HepG2 (cell line): ENCODE measurements around the gene ZBTB48. TPM values are rescaled to one million over a fixed set of nuclear protein-coding genes. Genes with fewer than 3 reads are reported as not detected.
A peak's percentile ranks its signal among the peaks of the same experiment; 100 is the strongest.

Source experiments
- ASH2L ChIP-seq: fragments of 300-600, 200-600 bp; sonication (generic); IDR thresholded peaks from 2 replicates; pipeline ENCODE4 v1.7.0; 2017; ENCODE audit warnings: low read depth, mild to moderate bottlenecking, moderate library complexity, mixed read lengths, low read length; ENCODE audit not compliant: insufficient read length
- ATAD3A ChIP-seq: sonication (generic); formaldehyde crosslinking; IDR thresholded peaks from 2 replicates; pipeline ENCODE4 v1.4.0; 2020; ENCODE audit warnings: missing genetic modification reagents
- ETV6 ChIP-seq: sonication (generic); formaldehyde crosslinking; conservative IDR thresholded peaks from 2 replicates; pipeline ENCODE4 v1.4.0; 2020; ENCODE audit warnings: missing genetic modification reagents
- HNRNPH1 ChIP-seq: fragments of 200-400 bp; formaldehyde crosslinking; optimal IDR thresholded peaks from 2 replicates; pipeline ENCODE3; 2017; ENCODE audit warnings: mild to moderate bottlenecking, low read depth, low read length
- KAT8 ChIP-seq: IDR thresholded peaks from 2 replicates; pipeline ENCODE4 v1.6.1; 2016; ENCODE audit warnings: missing genetic modification reagents, missing compliant biosample characterization
- MAFK ChIP-seq, 2 experiments: IDR thresholded peaks in 1 of 2; conservative IDR thresholded peaks in 1 of 2; 2 replicates each; pipeline ENCODE4 v1.6.1; 2011; ENCODE audit warnings: improper control_type of control experiment in 2 of 2, low read length in 2 of 2
- MEIS2 ChIP-seq: sonication (generic); formaldehyde crosslinking; IDR thresholded peaks from 2 replicates; pipeline ENCODE4 v1.9.0; 2021; ENCODE audit warnings: mild to moderate bottlenecking, missing genetic modification reagents
- MTF1 ChIP-seq: sonication (generic); formaldehyde crosslinking; IDR thresholded peaks from 2 replicates; pipeline ENCODE4 v1.5.0; 2020; ENCODE audit warnings: missing genetic modification reagents
- NCOA5 ChIP-seq: sonication (generic); formaldehyde crosslinking; IDR thresholded peaks from 2 replicates; pipeline ENCODE4 v1.4.0; 2020; ENCODE audit warnings: missing genetic modification reagents
- NFATC3 ChIP-seq: sonication (generic); formaldehyde crosslinking; IDR thresholded peaks from 2 replicates; pipeline ENCODE4 v1.5.1; 2020; ENCODE audit warnings: mild to moderate bottlenecking, missing genetic modification reagents
- PHB2 ChIP-seq: fragments of 450-650 bp; IDR thresholded peaks from 2 replicates; pipeline ENCODE4 v1.6.1; 2018; ENCODE audit not compliant: partially characterized antibody
- POGZ ChIP-seq: sonication (generic); formaldehyde crosslinking; IDR thresholded peaks from 2 replicates; pipeline ENCODE4 v1.4.0; 2020; ENCODE audit warnings: mild to moderate bottlenecking, missing genetic modification reagents
- PRDM4 ChIP-seq: sonication (generic); formaldehyde crosslinking; IDR thresholded peaks from 2 replicates; pipeline ENCODE4 v1.9.0; 2021; ENCODE audit warnings: missing genetic modification reagents, borderline replicate concordance
- SP1 ChIP-seq, 2 experiments: fragments of 450-650 bp in 1 of 2; sonication (generic) in 1 of 2; formaldehyde crosslinking in 1 of 2; IDR thresholded peaks; 2 replicates each; pipeline versions ENCODE4 v1.4.0 to v1.6.1; 2016 to 2020; ENCODE audit warnings: missing genetic modification reagents in 1 of 2
- SRY ChIP-seq: sonication (generic); formaldehyde crosslinking; IDR thresholded peaks from 2 replicates; pipeline ENCODE4 v1.8.0; 2022; ENCODE audit warnings: mild to moderate bottlenecking, missing genetic modification reagents
- TP53 ChIP-seq: sonication (generic); formaldehyde crosslinking; conservative IDR thresholded peaks from 2 replicates; pipeline ENCODE4 v1.4.0; 2020; ENCODE audit warnings: missing genetic modification reagents
- ZBTB49 ChIP-seq: sonication (generic); formaldehyde crosslinking; IDR thresholded peaks from 2 replicates; pipeline ENCODE4 v1.4.0; 2020; ENCODE audit warnings: missing genetic modification reagents, borderline replicate concordance
- ZC3H13 ChIP-seq: sonication (generic); formaldehyde crosslinking; IDR thresholded peaks from 2 replicates; pipeline ENCODE4 v1.8.1; 2023; ENCODE audit warnings: mild to moderate bottlenecking, missing genetic modification reagents, moderate library complexity
- ZFP37 ChIP-seq: sonication (generic); formaldehyde crosslinking; IDR thresholded peaks from 2 replicates; pipeline ENCODE4 v1.4.0; 2020; ENCODE audit warnings: missing genetic modification reagents, borderline replicate concordance
- ZGPAT ChIP-seq: IDR thresholded peaks from 2 replicates; pipeline ENCODE4 v1.6.1; 2016; ENCODE audit warnings: mild to moderate bottlenecking
- ZNF367 ChIP-seq: sonication (generic); formaldehyde crosslinking; IDR thresholded peaks from 2 replicates; pipeline ENCODE4 v1.4.0; 2020; ENCODE audit warnings: missing genetic modification reagents, borderline replicate concordance
- ZNF550 ChIP-seq: sonication (generic); formaldehyde crosslinking; IDR thresholded peaks from 2 replicates; pipeline ENCODE4 v1.4.0; 2020; ENCODE audit warnings: mild to moderate bottlenecking, missing genetic modification reagents, borderline replicate concordance
- ZNF567 ChIP-seq: sonication (generic); formaldehyde crosslinking; IDR thresholded peaks from 2 replicates; pipeline ENCODE4 v1.8.1; 2023; ENCODE audit warnings: mild to moderate bottlenecking, missing genetic modification reagents, borderline replicate concordance
- ZNF781 ChIP-seq: sonication (generic); formaldehyde crosslinking; IDR thresholded peaks from 2 replicates; pipeline ENCODE4 v1.5.1; 2020; ENCODE audit warnings: borderline replicate concordance, mild to moderate bottlenecking, missing genetic modification reagents; ENCODE audit errors: not compliant biosample characterization
- polyA plus RNA-seq, 8 experiments: library from polyadenylated mRNA; depleted of rRNA in 3 of 8; stranded (reverse) in 7 of 8; unstranded in 1 of 8; fragments of >200 nt; fragmentation: Illumina TruSeq in 4 of 8; extraction: Trizol in 4 of 8; gene quantifications; 2 replicates each; pipeline versions ENCODE4 v1.2.1 to v1.2.3, GENCODE V29; 2011 to 2016; ENCODE audit warnings: low read depth in 4 of 8, missing spikeins in 1 of 8, mixed read lengths in 1 of 8; ENCODE audit not compliant: insufficient read depth in 1 of 8
- total RNA-seq, 5 experiments: library from RNA; depleted of rRNA; stranded (reverse); fragments of >200 nt; fragmentation: Illumina TruSeq; extraction: Trizol; gene quantifications; 2 replicates each; pipeline ENCODE4 v1.2.3, GENCODE V29; 2016; ENCODE audit warnings: low read depth in 1 of 5

The ZBTB48 gene
- total and polyA plus RNA-seq, 2 of the 13 experiments (the other 11 are each of a cell fraction or from before 2014, with no cell fraction given), result 13.0 to 17.1 TPM

- no peak for TF ChIP-seq SP1 (IDR thresholded peaks at IDR 0.05)
- peak; percentile 76 for TF ChIP-seq SP1 (CRISPR knock-in tag; IDR thresholded peaks at IDR 0.05)
- TF ChIP-seq KAT8 (CRISPR knock-in tag), result 0 out of 2 replicates have a peak, but pooled peaks have one; percentile 35
- TF ChIP-seq NCOA5 (CRISPR knock-in tag), result no peak
- TF ChIP-seq PRDM4 (CRISPR knock-in tag), result no peak
- 0 out of 2 replicates have a peak, but pooled peaks have one; percentile 20 for TF ChIP-seq ZGPAT (CRISPR knock-in tag)
- no peak for TF ChIP-seq POGZ (CRISPR knock-in tag)
- no peak for TF ChIP-seq TP53 (CRISPR knock-in tag)
- no peak for TF ChIP-seq NFATC3
- TF ChIP-seq MAFK (conservative IDR thresholded peaks at IDR 0.05 in 1 of 2, IDR thresholded peaks at IDR 0.05 in 1 of 2; ENCODE audit: low read length in 2 of 2), result no peak
- 0 out of 2 replicates have a peak, but pooled peaks have one; percentile 53 for TF ChIP-seq MEIS2 (CRISPR knock-in tag)
- TF ChIP-seq ZFP37, result no peak
- peak; percentile 24; the same call in 1 of the 2 replicates for TF ChIP-seq ZNF367 (CRISPR knock-in tag)
- peak; percentile 87 for TF ChIP-seq ZC3H13 (CRISPR knock-in tag)
- TF ChIP-seq HNRNPH1, result no peak
- no peak for TF ChIP-seq ATAD3A (CRISPR knock-in tag)
- TF ChIP-seq MTF1, result no peak
- TF ChIP-seq ETV6, result 0 out of 2 replicates have a peak, but pooled peaks have one; percentile 26
- no peak for TF ChIP-seq ZNF550
- TF ChIP-seq ZNF567, result no peak; the same call in 1 of the 2 replicates
- TF ChIP-seq ASH2L, result peak; percentile 67
- no peak for TF ChIP-seq PHB2
- TF ChIP-seq ZNF781, result no peak
- no peak for TF ChIP-seq SRY (CRISPR knock-in tag)
- no peak for TF ChIP-seq ZBTB49 (CRISPR knock-in tag)
Observed at GRCh38 chr1:6624710-6625583, 45.2 kb downstream of the ZBTB48 start, which contains the start of gene THAP3 (continued).
